ENCODE measurements around the gene AKAP13. TPM values are rescaled to one million over a fixed set of nuclear protein-coding genes. Genes with fewer than 3 reads are reported as not detected.

The AKAP13 gene
- polyA plus RNA-seq, 5 donors: 73.8 to 98.5 (median 87.9) TPM

GRCh38 chr15:85753261-85753660, 372.9 kb downstream of the AKAP13 start:
- no peak for DNase-seq

- DNase-seq: no peak
Observed at GRCh38 chr15:85753791-85754452, 373.5 kb downstream of the AKAP13 start.

- peak in 1 of 2 donors; percentile 50 for DNase-seq
Observed at GRCh38 chr15:85754989-85755388, 374.6 kb downstream of the AKAP13 start.

GRCh38 chr15:85755471-85755870, 375.1 kb downstream of the AKAP13 start:
- no peak for DNase-seq

GRCh38 chr15:85755942-85756341, 375.5 kb downstream of the AKAP13 start:
- no peak for DNase-seq

- no peak for DNase-seq
Observed at GRCh38 chr15:85756411-85757072, 376.1 kb downstream of the AKAP13 start.

GRCh38 chr15:85757073-85757938, 376.9 kb downstream of the AKAP13 start:
- no peak for DNase-seq

GRCh38 chr15:85757939-85758654, 377.7 kb downstream of the AKAP13 start:
- DNase-seq: no peak

- DNase-seq: no peak
Observed at GRCh38 chr15:85758655-85758978, 378.2 kb downstream of the AKAP13 start.

- DNase-seq: no peak
Observed at GRCh38 chr15:85759376-85759775, 379.0 kb downstream of the AKAP13 start.

- DNase-seq: no peak
Observed at GRCh38 chr15:85760049-85760448, 379.6 kb downstream of the AKAP13 start.

- DNase-seq: no peak
Observed at GRCh38 chr15:85760531-85761371, 380.3 kb downstream of the AKAP13 start.

GRCh38 chr15:85761635-85762034, 381.2 kb downstream of the AKAP13 start:
- DNase-seq: peak; percentile 57 to 68

- no peak for DNase-seq
Observed at GRCh38 chr15:85762039-85762755, 381.8 kb downstream of the AKAP13 start.

GRCh38 chr15:85762756-85763127, 382.3 kb downstream of the AKAP13 start:
- DNase-seq: no peak

- no peak for DNase-seq
Observed at GRCh38 chr15:85763157-85763556, 382.8 kb downstream of the AKAP13 start.

GRCh38 chr15:85763673-85764633, 383.6 kb downstream of the AKAP13 start:
- no peak for DNase-seq

GRCh38 chr15:85764649-85765277, 384.4 kb downstream of the AKAP13 start:
- no peak for DNase-seq
